Ascending aorta (tissue), 2 donors: ENCODE data around the gene KANTR. TPM values are rescaled to one million over a fixed set of nuclear protein-coding genes. Genes with fewer than 3 reads are reported as not detected.
"Not testable (repeated sequence)": the region's sequence is repeated elsewhere in the genome, so short reads cannot be mapped to it uniquely, and the experiment has no call there.

Experiments
- DNase-seq, 2 donors: peaks; one replicate each; pipeline ENCODE4 v3.0.0-alpha.2; 2019; ENCODE audit warnings: low spot score in 2 of 2
- H3K27ac ChIP-seq, 2 donors: fragments of 200-600 bp; sonication (generic); one replicate each; pipeline ENCODE4 v1.5.1; 2016 to 2017; ENCODE audit warnings: mild to moderate bottlenecking in 1 of 2
- H3K27me3 ChIP-seq: fragments of 200-600 bp; sonication (generic); one replicate; pipeline ENCODE4 v1.5.1; 2017
- H3K36me3 ChIP-seq, 2 donors: fragments of 200-600 bp; sonication (generic); one replicate each; pipeline ENCODE4 v1.5.1; 2016
- H3K4me1 ChIP-seq, 2 donors: fragments of 200-600 bp; sonication (generic); one replicate each; pipeline ENCODE4 v1.5.1; 2016 to 2017; ENCODE audit warnings: mild to moderate bottlenecking in 1 of 2
- H3K4me3 ChIP-seq, 2 donors: fragments of 200-600 bp; sonication (generic); one replicate each; pipeline ENCODE4 v1.5.1; 2016 to 2017; ENCODE audit warnings: mild to moderate bottlenecking in 1 of 2
- H3K9me3 ChIP-seq, 2 donors: fragments of 200-600 bp; sonication (generic); one replicate each; pipeline ENCODE4 v1.5.1; 2016
- CTCF ChIP-seq, 3 experiments: fragments of 200-600 bp in 2 of 3; fragments of 450-650 bp in 1 of 3; sonication (generic) in 2 of 3; IDR thresholded peaks; one replicate each; pipeline ENCODE4 v1.5.1; 2016 to 2019; ENCODE audit warnings: antibody characterized with exemption in 3 of 3, mild to moderate bottlenecking in 1 of 3, moderate library complexity in 1 of 3
- intact Hi-C: fragments of 100-400 bp; cut with DNase I; formaldehyde crosslinking; loops from one replicate; pipeline ENCODE4 v1.15.1; 2023
- total RNA-seq: library from RNA; depleted of rRNA; stranded (reverse); fragments of >200 nt; gene quantifications from one replicate; pipeline ENCODE4 v1.1.0, GENCODE V29; 2016

Gene KANTR
- total RNA-seq, 1 donor from 2014 or later, result 5.0 TPM

- H3K4me3 ChIP-seq, result no peak overlapping the region
- TF ChIP-seq CTCF (IDR thresholded peaks at IDR 0.05), result no peak
- H3K4me1 ChIP-seq, result no peaks in the 10 kb centered on the region
- H3K27me3 ChIP-seq, result no peaks in the 10 kb centered on the region
- H3K27ac ChIP-seq, result no peak overlapping the region
- no peak for DNase-seq
- H3K36me3 ChIP-seq, result no peaks in the 10 kb centered on the region
- intact Hi-C loops, result no loop called here
- H3K9me3 ChIP-seq, result no peaks in the 10 kb centered on the region
These were observed 66.5 kb downstream of the KANTR start for GRCh38 chrX:53160297-53160983.

GRCh38 chrX:53163436-53163835 lies 69.5 kb downstream of the KANTR start:
- no peaks in the 10 kb centered on the region for H3K27me3 ChIP-seq
- no peak for TF ChIP-seq CTCF (IDR thresholded peaks at IDR 0.05)
- no peak overlapping the region for H3K4me3 ChIP-seq
- intact Hi-C loops, result no loop called here
- no peaks in the 10 kb centered on the region for H3K4me1 ChIP-seq
- no peak overlapping the region for H3K27ac ChIP-seq
- DNase-seq, result no peak
- no peaks in the 10 kb centered on the region for H3K9me3 ChIP-seq
- H3K36me3 ChIP-seq, result no peaks in the 10 kb centered on the region

- H3K9me3 ChIP-seq, H3K36me3 ChIP-seq, intact Hi-C loops, H3K4me1 ChIP-seq, H3K27me3 ChIP-seq, DNase-seq, H3K27ac ChIP-seq, H3K4me3 ChIP-seq: not testable (repeated sequence)
These were observed 70.6 kb downstream of the KANTR start for GRCh38 chrX:53164566-53164965.

GRCh38 chrX:53166103-53166502 lies 72.2 kb downstream of the KANTR start:
- H3K9me3 ChIP-seq, result no peaks in the 10 kb centered on the region
- H3K27ac ChIP-seq, result no peak overlapping the region
- no peaks in the 10 kb centered on the region for H3K4me1 ChIP-seq
- intact Hi-C loops, result no loop called here
- no peak for TF ChIP-seq CTCF (IDR thresholded peaks at IDR 0.05)
- DNase-seq, result no peak
- no peaks in the 10 kb centered on the region for H3K27me3 ChIP-seq
- no peaks in the 10 kb centered on the region for H3K36me3 ChIP-seq
- H3K4me3 ChIP-seq, result no peak overlapping the region

- Histone ChIP-seq H3K4me1 (no peaks in the 10 kb centered on the region), H3K4me3 (no peak overlapping the region), H3K36me3 (peaks cover 9 to 15% of the 10 kb centered on the region in 2 donors), H3K27ac (no peak overlapping the region), H3K9me3 (no peaks in the 10 kb centered on the region), H3K27me3 (no peaks in the 10 kb centered on the region)
- no peak for DNase-seq
- TF ChIP-seq CTCF (IDR thresholded peaks at IDR 0.05), result no peak
- intact Hi-C loops, result no loop called here
These were observed 77.4 kb downstream of the KANTR start for GRCh38 chrX:53171356-53171755.

Other genes starting within 250 kb of the KANTR start
- not detected for gene XAGE3, start 226.1 kb upstream of the KANTR start, total RNA-seq
- 5.0 TPM for gene FAM156B, start 196.8 kb upstream of the KANTR start, total RNA-seq
- gene FAM156A, start 135.6 kb upstream of the KANTR start, total RNA-seq, result 50.9 TPM
- 2.1 TPM for gene GPR173, start 45.4 kb upstream of the KANTR start, total RNA-seq
- 42.3 TPM for gene TSPYL2, start 11.8 kb upstream of the KANTR start, total RNA-seq
- 71.7 TPM for gene KDM5C, start 131.1 kb downstream of the KANTR start, total RNA-seq
- 43.3 TPM for gene IQSEC2, start 187.4 kb downstream of the KANTR start, total RNA-seq